Inflammatory macrophage treated with lipopolysaccharide for 4 hours (primary cell): ENCODE results near the gene CCNF.
A peak's percentile ranks its signal among the peaks of the same experiment; 100 is the strongest.

Experiments
- DNase-seq: peaks from one replicate; pipeline ENCODE4 v3.0.0-alpha.2; 2020

The CCNF gene

DNA sequence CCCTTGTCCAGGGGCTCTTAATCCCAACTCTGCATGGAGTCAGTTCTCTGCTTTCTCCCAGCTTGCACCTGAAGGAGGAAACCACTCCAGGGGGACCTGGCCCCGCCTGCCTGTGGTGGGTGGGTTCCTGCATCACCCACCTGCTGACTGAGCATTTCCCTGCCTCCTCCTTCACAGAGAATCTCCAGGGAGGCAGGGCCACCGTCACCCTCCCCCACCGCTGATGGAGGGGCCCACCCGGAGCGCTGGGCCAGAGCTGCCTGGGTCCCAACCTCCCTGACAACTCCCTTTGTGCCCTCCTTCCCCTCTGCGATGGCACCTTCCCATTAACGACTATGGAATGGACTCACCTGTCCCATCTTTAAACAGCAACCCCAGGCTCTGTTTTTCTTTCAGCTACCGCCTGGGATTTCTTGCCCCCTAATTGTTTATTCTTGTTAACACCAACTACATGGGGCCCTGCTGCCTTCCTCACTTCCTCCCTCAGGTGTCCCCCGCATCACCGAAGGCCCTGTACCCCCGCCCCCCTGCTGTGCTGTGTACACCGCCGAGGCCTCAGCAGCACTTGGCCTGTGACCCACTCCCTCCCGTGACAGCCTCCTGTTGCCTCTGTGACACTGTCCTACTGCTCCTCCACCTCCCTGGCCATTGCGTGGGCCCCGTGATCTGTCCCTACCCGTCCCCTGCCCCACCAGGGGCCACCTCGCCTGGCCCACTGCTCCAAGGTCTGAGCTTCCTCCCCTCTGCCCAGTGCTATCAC, 29.8 kb downstream of the CCNF start:
- no peak for DNase-seq

DNA sequence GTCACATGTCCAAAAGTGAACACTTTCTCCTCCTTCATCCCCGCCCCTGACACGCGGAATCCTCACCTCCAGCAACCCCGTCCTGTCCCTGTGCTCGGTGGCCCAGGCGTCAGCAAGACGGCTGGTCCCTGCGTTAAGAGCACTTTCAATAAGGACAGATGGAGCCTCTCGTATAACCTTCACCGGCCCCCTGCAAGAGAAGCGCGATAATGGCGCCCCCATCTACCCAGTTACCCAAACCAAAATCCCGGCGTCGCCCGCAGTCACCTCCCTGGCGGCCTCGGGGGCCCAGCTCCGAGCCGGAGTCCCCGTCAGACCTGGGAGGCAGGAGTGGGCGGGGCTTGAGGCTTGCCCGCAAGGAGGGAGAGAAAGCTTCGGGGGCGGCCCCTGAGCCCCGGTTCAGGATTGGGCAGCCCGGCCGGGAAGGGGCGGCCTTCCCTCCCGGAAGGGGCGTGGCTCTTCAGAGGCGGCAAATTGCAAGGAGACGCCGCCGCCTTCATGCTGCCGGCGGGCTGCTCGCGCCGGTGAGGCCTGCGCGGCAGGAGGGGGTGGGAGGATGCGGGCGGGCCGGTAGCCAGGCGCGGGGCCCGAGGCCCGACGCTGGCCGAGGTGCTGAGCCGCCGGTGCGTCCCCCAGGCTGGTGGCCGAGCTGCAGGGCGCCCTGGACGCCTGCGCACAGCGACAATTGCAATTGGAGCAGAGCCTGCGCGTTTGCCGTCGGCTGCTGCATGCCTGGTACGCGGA, 30.6 kb downstream of the CCNF start, which contains the start of gene TEDC2:
TSS of gene TEDC2 (plus strand) at position 463 of the 744 bp plus-strand sequence. CDS start at position 499, 36 bp downstream.
- peak; percentile 95 for DNase-seq

DNA sequence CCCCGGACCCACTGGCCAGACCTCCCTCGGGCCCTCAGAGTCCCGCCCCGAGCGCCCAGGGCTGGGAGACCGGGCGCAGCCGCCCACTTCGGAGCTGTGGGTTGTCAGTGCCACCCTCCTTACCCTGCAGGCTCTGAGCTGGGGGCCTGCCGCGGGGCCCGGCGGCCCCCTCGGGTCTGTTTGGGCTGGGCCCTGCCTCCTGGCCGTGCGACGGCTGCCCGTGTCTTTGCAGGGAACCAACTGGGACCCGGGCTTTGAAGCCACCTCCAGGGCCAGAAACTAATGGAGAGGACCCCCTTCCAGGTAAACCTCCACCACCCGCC, 31.1 kb downstream of the CCNF start:
- DNase-seq: no peak

DNA sequence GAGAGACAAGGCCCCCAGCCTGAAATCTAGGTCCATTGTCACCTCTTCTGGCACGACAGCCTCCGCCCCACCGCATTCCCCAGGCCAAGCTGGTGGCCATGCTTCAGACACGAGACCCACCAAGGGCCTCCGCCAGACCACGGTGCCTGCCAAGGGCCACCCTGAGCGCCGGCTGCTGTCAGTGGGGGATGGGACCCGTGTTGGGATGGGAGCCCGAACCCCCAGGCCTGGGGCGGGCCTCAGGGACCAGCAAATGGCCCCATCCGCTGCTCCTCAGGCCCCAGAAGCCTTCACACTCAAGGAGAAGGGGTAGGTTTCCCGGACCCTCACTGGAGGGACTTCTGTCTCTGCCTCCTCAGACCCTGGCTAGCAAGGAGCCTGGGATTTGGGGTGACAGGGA, 31.7 kb downstream of the CCNF start:
- DNase-seq: no peak

DNA sequence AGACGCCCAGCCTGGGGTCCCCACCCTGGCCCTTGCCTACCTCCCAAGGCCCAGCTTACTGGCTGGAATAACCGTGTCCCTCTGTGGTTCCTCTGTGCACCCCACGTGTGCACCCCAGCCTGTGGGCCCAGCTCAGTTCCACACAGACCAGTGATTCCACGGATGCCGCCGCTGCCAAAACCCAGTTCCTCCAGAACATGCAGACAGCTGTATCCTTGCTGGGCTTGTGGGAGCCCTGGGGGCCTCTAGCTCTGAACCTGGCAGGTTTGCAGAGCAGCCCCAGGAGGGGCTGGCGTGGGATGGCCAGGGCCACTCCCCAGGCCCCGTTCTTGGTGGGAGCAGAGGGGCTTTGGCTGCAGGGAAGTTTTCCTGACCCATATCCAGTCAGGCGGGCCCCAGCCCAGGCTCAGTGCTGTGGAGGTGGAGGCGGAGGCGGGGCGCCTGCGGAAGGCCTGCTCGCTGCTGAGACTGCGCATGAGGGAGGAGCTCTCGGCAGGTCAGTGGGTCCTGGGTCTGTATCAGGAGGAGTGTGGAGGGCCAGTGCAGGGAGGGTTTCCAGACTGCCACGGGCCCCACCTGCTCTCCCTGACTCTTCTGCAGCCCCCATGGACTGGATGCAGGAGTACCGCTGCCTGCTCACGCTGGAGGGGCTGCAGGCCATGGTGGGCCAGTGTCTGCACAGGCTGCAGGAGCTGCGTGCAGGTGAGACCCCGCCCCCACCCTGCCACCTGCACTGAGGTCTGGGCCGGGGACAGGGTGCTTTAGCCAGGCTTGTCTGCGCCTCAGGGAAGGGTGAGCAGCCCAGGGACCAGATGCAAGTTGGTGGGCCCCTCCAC, 33.0 kb downstream of the CCNF start:
- DNase-seq: no peak

DNA sequence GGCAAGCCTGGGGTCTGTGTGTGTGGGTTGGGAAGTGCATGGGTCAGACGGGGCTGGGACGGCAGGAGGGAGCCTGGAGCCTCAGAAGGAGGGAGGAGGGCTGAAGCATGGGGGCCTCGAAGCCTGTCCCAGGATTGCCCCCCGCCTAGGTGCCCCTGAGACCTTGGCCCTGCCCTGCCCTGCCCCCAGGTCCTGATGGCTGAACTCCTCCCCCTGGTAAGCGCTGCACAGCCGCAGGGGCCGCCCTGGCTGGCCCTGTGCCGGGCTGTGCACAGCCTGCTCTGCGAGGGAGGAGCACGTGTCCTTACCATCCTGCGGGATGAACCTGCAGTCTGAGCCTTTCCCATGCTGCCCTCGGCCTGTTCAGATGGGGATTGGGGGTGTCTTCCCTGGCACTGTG, 35.1 kb downstream of the CCNF start:
- DNase-seq: no peak

DNA sequence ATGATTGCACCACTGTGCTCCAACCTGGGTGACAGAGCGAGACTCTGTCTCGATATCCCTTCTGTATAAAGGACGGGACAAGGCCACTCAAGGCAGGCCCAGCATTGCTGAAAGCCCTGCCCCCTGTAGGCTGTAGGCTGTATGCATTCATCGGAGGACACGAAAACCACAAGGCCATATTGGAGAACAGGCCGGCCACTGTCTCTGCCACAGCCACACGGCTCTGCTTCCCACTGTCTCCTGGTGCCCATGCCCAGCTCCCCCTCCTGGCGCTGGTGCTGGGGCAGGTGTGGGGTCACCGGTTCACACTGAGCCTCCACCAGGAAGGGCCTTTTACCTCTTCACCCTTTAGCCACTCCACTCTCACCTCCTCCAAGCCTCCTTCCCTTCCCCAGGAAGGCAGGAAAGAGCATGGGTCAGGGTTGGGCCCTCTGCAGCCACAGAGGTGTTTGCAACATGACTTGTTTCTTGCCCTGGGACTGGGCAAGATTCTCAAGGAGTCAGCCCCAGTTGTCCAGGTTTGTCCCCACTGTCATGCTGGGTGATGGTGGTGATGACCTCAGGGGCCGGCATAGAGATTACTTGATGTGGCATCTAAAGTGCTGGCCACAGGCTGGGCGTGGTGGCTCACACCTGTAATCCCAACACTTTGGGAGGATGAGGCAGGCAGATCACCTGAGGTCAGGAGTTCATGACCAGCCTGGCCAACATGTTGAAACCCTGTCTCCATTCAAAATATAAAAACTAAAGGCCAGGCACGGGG, 36.6 kb downstream of the CCNF start:
- no peak for DNase-seq

DNA sequence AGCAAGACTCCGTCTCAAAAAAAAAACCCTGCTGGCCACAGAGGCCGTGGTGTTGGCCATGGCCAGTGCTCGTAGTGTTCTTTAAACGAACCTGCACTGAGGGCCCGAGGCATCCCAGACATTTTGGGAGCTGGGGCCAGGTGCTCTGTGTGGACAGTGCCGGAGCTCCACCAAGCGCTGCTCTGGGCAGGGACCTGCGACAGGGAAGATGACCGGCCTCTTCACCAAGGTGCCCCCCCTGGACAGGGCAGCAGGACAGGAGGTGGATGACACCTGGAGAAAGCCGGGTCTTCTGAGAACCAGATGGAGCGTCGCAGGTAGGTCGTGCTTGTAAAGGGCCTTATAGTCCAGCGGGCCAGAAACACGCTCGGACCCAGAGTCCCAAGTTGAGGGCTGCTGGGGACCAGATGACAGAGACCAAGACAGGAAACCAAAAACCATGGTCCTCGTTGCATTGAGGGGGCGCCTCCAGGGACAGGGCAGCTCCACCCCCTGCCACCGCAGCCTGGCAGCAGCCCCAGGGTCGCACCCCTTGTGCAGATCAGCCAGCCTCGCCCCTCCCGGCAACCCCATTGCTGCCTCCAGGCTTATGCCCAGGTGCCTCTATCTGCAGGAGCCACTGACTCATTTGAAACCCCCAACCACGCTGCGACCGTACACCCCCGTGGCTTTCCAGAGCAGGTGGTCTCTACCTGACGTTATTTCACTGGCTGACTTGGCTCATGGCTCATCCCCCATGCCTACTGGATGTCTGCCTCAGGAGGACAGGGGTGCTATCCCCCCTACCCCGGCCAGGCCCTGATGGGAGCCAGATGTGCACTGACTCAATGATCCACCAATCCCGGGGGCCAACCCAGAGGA, 37.6 kb downstream of the CCNF start:
- no peak for DNase-seq

DNA sequence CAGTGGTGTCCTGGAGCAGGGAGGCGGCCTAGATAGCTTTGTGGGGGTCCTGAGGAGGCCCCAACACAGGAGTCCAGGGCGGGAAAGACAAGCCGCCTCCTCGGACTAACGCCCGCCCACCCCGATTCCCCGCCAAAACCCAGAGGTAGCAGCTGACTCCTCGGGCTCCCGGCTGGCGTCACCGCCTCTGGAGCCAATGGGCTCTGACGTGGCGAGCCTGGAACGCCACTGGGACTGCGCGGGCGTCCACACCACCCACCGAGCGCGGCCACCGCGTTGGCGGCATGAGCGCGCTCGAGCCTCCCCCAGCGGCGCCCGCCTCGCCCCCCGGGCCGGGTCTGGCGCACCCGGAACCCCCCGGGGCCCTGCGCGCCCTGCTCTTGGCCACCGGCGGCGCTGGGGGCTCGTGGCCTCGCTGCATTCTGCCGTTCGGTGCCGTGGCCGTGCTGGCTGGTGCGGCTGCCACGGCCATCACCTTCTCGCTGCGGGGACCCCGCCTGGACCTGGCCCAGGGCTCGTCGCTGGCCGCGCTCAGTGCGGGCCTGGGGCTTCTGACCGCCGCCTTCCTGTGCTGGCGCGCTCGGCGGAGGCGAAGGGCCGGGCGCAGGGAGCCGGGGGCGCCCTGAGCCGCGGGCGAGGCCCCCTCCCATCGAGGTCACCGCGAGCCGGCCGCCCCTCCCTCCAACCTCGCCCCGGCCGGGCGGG, 38.4 kb downstream of the CCNF start:
- no peak for DNase-seq

DNA sequence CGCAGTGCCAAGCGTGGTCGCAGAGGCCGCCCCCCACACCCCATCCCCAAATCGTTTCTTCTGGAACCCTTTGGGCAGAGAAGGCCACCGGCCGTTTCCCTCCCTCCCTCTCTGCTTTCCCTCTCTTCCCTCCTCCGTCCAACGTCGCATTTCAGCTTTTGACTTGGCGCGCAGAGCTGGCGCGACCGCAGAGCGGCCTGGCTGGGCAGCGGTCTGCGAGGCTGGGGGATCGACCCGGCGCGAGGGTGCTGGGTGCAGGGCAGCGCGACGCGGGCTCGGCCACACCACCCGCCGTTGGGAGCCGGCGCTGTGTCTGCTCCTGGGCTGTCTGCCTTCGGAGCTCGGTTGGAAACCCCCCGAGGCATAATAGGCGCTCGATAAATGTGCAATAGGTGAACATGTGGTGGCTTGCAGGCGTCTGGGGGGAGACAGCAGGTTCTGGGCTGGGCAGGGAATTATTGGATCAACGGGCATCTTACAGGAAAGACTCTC, 39.0 kb downstream of the CCNF start:
- DNase-seq: no peak

DNA sequence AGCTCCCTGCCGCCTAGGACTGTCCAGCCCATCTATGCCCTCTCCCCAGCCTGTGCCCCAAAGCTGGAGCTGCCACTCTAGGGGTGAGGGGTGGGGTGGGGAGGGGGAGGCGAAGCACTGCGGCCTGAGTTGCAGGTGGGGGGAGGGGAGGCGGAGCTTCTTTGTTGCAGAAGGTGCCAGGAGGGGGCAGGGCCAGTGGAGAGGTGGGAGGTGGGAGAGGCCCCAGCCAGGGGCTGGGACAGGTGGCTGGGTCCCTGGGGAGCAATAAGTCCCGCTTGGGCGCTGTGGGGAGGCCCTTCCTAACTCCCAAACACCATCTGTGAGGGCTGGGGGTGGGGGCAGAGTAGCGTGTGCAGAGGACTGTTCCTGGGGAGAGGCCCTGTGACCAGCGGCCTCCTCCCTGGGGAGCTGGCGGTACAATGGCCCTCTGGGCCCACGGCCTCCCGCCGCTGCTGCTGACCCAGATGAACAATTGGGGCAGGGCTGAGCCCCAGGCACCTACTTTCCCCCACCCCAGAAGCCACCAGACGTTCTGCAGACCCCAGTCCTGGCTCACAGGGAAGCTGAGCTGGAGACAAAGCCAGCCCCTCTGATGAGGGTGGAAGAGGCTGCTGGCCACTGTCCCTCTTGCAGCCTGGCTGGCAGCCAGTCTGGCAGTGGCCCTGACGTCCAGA, 39.6 kb downstream of the CCNF start:
- no peak for DNase-seq

DNA sequence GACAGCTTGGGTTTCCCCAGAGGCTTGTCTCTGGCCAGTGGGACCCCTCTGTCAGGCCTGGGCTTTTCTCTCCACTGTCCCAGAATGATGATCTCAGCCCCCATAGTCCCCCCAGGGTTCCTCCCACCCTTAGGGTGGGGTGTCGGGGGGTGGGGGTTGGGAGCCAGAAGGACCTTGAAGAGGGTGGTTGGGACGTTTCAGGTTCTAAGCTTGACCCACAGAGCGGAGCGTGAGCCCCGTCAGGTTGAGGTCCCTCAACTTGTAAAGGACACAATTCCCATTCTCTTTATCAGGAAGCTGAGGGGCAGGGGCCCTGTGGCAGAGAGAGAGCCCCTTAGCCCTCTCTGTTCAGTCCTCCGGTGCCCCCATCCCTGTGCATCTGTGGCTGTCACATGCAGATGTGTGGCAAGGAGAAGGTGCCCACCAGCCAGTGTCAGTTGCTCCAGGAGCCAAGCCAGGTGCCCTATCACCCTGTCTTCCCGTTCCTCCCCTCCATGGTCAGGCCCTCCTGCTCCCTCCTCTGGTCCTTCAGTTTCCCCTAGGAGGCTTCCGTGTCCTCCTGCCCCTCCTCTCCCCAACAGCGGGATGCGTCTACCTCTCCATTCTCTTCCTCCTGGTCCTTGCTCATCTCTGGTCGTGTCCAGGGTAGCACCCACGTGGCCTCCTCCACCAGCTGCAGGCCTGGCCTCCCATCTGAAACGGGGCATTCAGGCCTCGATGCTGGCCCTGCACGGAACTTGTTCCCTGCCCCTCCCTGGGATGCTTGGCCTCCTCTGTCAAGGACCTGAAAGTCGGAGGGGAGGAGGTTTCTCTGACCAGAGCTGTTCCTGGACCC, 40.4 kb downstream of the CCNF start:
- DNase-seq: no peak

DNA sequence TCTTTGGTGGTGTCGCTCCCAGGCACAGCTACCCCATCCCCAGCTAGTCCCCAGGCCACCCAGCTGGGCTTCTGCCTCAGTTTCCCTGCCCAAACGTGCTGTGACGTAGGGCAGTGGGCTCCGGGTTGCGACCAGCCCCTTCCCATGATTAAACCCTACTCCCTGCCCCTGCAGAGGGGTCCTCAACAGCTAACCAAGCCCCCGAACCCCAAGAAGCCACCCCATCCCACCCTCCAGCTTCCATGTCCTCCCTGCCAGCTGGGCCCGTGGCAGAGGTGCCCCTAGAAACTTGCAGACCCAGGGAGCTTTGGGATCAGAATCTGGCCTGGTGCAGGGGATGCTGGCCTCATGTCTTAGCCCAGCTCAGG, 41.0 kb downstream of the CCNF start:
- no peak for DNase-seq

DNA sequence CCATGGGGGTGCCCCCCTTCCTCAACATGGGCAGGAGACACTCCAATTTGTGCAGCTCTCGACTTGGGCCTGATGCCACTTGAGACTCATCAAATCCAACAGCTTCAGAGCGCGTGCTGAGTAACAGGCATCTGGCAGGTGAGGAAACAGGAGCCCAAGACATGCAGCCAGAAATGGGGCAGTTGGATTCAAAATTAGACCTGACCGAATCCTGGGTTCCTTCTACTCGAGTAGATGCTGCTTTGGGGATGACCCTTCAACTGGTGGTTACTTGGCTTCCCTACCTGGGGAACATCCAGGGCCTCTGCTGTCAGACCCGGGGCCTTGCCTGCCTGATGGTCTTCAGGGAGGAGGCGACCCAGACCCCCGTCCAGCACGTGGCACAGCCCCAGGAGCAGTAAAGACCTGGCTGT, 41.4 kb downstream of the CCNF start:
- no peak for DNase-seq

DNA sequence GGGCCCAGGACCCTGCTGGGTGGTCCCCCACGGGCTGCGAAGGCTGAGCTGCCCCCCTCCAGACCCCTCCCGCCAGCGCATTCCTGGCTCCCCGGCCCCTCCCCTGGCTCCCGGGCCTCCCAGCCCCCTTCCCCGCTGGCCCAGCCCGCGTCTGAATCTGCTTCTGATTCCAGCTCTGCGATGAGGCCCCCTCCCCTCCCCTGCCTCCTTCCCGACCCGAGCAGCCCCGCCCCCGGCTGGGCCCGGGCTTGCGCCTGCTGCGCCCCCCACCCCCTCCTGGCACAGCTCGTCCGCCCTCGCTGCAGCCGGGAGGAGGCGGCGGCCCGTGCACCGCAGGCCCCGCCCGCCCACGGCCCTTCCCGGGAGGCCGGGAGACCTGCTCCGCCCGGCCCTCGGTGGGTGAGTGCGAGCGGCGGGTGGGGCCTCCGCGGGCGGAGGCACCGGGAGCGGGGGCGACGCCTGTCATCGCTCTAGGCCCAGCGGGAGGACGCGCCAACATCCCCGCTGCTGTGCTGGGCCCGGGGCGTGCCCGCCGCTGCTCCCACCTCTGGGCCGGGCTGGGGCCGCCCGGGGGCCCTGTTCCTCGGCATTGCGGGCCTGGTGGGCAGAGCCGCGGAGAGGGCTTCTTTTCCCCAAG, 41.9 kb downstream of the CCNF start, which contains the start of gene NTN3:
TSS of gene NTN3 (plus strand) at position 282 of the 637 bp plus-strand sequence. CDS start 405 bp downstream, outside the sequence.
- DNase-seq: no peak

DNA sequence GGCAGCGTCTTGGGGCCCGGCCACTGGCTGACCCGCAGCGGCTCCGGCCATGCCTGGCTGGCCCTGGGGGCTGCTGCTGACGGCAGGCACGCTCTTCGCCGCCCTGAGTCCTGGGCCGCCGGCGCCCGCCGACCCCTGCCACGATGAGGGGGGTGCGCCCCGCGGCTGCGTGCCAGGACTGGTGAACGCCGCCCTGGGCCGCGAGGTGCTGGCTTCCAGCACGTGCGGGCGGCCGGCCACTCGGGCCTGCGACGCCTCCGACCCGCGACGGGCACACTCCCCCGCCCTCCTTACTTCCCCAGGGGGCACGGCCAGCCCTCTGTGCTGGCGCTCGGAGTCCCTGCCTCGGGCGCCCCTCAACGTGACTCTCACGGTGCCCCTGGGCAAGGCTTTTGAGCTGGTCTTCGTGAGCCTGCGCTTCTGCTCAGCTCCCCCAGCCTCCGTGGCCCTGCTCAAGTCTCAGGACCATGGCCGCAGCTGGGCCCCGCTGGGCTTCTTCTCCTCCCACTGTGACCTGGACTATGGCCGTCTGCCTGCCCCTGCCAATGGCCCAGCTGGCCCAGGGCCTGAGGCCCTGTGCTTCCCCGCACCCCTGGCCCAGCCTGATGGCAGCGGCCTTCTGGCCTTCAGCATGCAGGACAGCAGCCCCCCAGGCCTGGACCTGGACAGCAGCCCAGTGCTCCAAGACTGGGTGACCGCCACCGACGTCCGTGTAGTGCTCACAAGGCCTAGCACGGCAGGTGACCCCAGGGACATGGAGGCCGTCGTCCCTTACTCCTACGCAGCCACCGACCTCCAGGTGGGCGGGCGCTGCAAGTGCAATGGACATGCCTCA, 42.6 kb downstream of the CCNF start:
- no peak for DNase-seq

DNA sequence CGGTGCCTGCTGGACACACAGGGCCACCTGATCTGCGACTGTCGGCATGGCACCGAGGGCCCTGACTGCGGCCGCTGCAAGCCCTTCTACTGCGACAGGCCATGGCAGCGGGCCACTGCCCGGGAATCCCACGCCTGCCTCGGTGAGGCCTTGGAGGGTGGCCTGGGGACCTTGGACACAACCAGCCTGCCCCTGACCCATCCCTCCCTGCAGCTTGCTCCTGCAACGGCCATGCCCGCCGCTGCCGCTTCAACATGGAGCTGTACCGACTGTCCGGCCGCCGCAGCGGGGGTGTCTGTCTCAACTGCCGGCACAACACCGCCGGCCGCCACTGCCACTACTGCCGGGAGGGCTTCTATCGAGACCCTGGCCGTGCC, 43.2 kb downstream of the CCNF start:
- DNase-seq: no peak

DNA sequence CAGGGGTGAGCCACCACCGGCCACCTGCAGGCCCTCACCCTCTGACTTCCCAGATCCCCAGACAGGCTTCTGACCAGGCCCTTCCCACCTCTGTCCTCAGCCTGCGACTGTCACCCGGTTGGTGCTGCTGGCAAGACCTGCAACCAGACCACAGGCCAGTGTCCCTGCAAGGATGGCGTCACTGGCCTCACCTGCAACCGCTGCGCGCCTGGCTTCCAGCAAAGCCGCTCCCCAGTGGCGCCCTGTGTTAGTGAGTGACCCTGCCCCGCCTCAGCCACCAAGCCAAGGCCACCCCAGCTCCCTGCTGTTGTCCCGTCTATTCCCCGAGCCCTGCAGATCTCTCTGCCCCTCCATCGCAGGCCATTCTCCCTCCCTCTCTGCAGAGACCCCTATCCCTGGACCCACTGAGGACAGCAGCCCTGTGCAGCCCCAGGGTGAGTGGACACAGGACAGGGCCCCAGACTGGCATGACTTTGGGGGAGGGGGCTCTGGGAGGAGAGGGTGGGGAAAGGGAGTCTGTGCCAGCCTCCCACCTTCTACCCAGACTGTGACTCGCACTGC, 43.7 kb downstream of the CCNF start:
- no peak for DNase-seq
